SK-N-SH (cell line): ENCODE results near the gene GOPC. TPM values are rescaled to one million over a fixed set of nuclear protein-coding genes. Genes with fewer than 3 reads are reported as not detected.
"Not testable (repeated sequence)": the region's sequence is repeated elsewhere in the genome, so short reads cannot be mapped to it uniquely, and the experiment has no call there.

ENCODE experiments used
- CTCF ChIA-PET: fragments of 300-600, 350-600 bp; formaldehyde crosslinking; extraction: SDS; loops from one replicate; lab custom pipeline; 2021; lab: Yijun Ruan, JAX
- POLR2A ChIA-PET: fragments of 350-600 bp; sonication (Branson Sonifier 250); formaldehyde crosslinking; extraction: SDS; loops from one replicate; lab custom pipeline; 2020; ENCODE audit warnings: antibody characterized with exemption, inconsistent platforms; lab: Yijun Ruan, JAX
- DNase-seq: peaks from one replicate; pipeline ENCODE4 v3.0.0; 2012
- H2AFZ ChIP-seq: fragments of 200-600 bp; sonication (generic); 2 replicates; pipeline ENCODE4 v1.8.1; 2016; ENCODE audit warnings: antibody characterized with exemption, mild to moderate bottlenecking, low read depth
- H3F3A ChIP-seq: fragments of 200-600 bp; sonication (generic); replicated peaks from 2 replicates; pipeline ENCODE3; 2016; ENCODE audit warnings: antibody characterized with exemption, mild to moderate bottlenecking; ENCODE audit not compliant: insufficient read depth
- H3K27ac ChIP-seq, 2 experiments: fragments of 200-500 bp in 1 of 2; fragments of 200-600 bp in 1 of 2; sonication (Bioruptor generic) in 1 of 2; sonication (generic), shearing (Covaris generic) in 1 of 2; 2 replicates each; pipeline versions ENCODE4 v1.5.1 to v1.6.1; 2014 to 2016; ENCODE audit warnings: low read depth in 2 of 2, inconsistent platforms in 1 of 2, low read length in 1 of 2, mild to moderate bottlenecking in 1 of 2, mixed read lengths in 1 of 2
- H3K27me3 ChIP-seq: fragments of 200-600 bp; sonication (generic), shearing (Covaris generic); 2 replicates; pipeline ENCODE4 v1.6.1; 2016; ENCODE audit warnings: mixed run types; ENCODE audit not compliant: insufficient read depth
- H3K36me3 ChIP-seq, 2 experiments: fragments of 200-500 bp in 1 of 2; fragments of 200-600 bp in 1 of 2; sonication (Bioruptor generic) in 1 of 2; sonication (generic) in 1 of 2; replicated peaks in 1 of 2; 2 replicates each; pipeline versions ENCODE3 to v1.5.1; 2014 to 2016; ENCODE audit warnings: low read length in 1 of 2, mild to moderate bottlenecking in 1 of 2; ENCODE audit not compliant: insufficient read depth in 2 of 2, control insufficient read depth in 1 of 2
- H3K4me1 ChIP-seq, 2 experiments: fragments of 200-500 bp in 1 of 2; fragments of 200-600 bp in 1 of 2; sonication (Bioruptor generic) in 1 of 2; sonication (generic), shearing (Covaris generic) in 1 of 2; 2 replicates each; pipeline versions ENCODE4 v1.5.1 to v1.6.1; 2014 to 2016; ENCODE audit warnings: low read depth in 1 of 2, low read length in 1 of 2, mixed run types in 1 of 2; ENCODE audit not compliant: insufficient read depth in 2 of 2, control insufficient read depth in 1 of 2
- H3K4me2 ChIP-seq: fragments of 200-600 bp; sonication (generic), shearing (Covaris generic); 2 replicates; pipeline ENCODE4 v1.6.1; 2017; ENCODE audit warnings: mixed run types
- H3K4me3 ChIP-seq, 2 experiments: fragments of 200-500 bp in 1 of 2; fragments of 200-600 bp in 1 of 2; sonication (Bioruptor generic) in 1 of 2; sonication (generic), shearing (Covaris generic) in 1 of 2; 2 replicates each; pipeline versions ENCODE4 v1.5.1 to v1.8.1; 2014 to 2016; ENCODE audit warnings: low read depth in 2 of 2, inconsistent platforms in 1 of 2, low read length in 1 of 2, mild to moderate bottlenecking in 1 of 2, mixed read lengths in 1 of 2, moderate library complexity in 1 of 2
- H3K79me2 ChIP-seq: fragments of 200-600 bp; sonication (generic); 2 replicates; pipeline ENCODE4 v1.8.1; 2017; ENCODE audit warnings: mild to moderate bottlenecking; ENCODE audit not compliant: insufficient read depth
- H3K9ac ChIP-seq: fragments of 200-600 bp; sonication (generic); 2 replicates; pipeline ENCODE4 v1.6.1; 2017; ENCODE audit warnings: mixed run types
- H3K9me2 ChIP-seq: fragments of 200-600 bp; sonication (generic); 2 replicates; pipeline ENCODE4 v1.6.1; 2017; ENCODE audit warnings: mixed run types
- H3K9me3 ChIP-seq: fragments of 200-600 bp; sonication (generic); 2 replicates; pipeline ENCODE4 v1.6.1; 2017; ENCODE audit warnings: mixed run types, mild to moderate bottlenecking, moderate library complexity
- H4K20me1 ChIP-seq: fragments of 200-600 bp; sonication (generic); 2 replicates; pipeline ENCODE4 v1.6.1; 2017; ENCODE audit warnings: mild to moderate bottlenecking, mixed run types; ENCODE audit not compliant: insufficient read depth
- GATA2 ChIP-seq: sonication (generic); formaldehyde crosslinking; IDR thresholded peaks from 2 replicates; pipeline ENCODE4 v1.5.0; 2020; ENCODE audit warnings: mild to moderate bottlenecking, missing genetic modification reagents
- IRF3 ChIP-seq: fragments of 150-350 bp; IDR thresholded peaks from 2 replicates; pipeline ENCODE4 v1.6.1; 2016; ENCODE audit warnings: mild to moderate bottlenecking, low read depth, low read length
- MAX ChIP-seq: IDR thresholded peaks from 2 replicates; pipeline ENCODE4 v1.4.0; 2012; ENCODE audit warnings: low read depth
- POLR2AphosphoS5 ChIP-seq: IDR thresholded peaks from 2 replicates; pipeline ENCODE4 v1.6.1; 2012; ENCODE audit warnings: low read depth, low read length
- RCOR1 ChIP-seq: fragments of 150-350 bp; IDR thresholded peaks from 2 replicates; pipeline ENCODE4 v1.6.1; 2017; ENCODE audit warnings: antibody characterized with exemption, low read length
- REST ChIP-seq: IDR thresholded peaks from 2 replicates; pipeline ENCODE4 v1.6.1; 2012; ENCODE audit warnings: mild to moderate bottlenecking, low read depth, low read length, moderate library complexity
- RXRA ChIP-seq: IDR thresholded peaks from 2 replicates; pipeline ENCODE4 v1.4.0; 2012; ENCODE audit warnings: low read depth, mild to moderate bottlenecking, borderline replicate concordance
- TCF12 ChIP-seq: IDR thresholded peaks from 2 replicates; pipeline ENCODE4 v1.4.0; 2012
- WGBS: methylation state at CpG from one replicate; pipeline ENCODE4 v1.1.6; 2017; ENCODE audit warnings: low lambda C conversion rate; 5-methylcytosine and 5-hydroxymethylcytosine counted together
- polyA plus RNA-seq, 3 experiments: library from polyadenylated mRNA; depleted of rRNA; stranded (reverse); fragments of >200 nt; gene quantifications; 2 replicates each; pipeline ENCODE4 v1.2.3, GENCODE V29; 2012
- TF ChIP-seq, protein P1 (sequence below): IDR thresholded peaks from 2 replicates; pipeline ENCODE4; 2012
- TF ChIP-seq, protein P2 (sequence below): fragments of 150-350 bp; IDR thresholded peaks from 2 replicates; pipeline ENCODE4 v1.6.1; 2017; ENCODE audit warnings: antibody characterized with exemption, low read length, low read depth, borderline replicate concordance

Gene GOPC
- polyA plus RNA-seq, 1 of the 3 experiments (the other 2 are of a cell fraction), result 20.8 TPM

GRCh38 chr6:117602151-117602898, at the start of gene GOPC (continued):
- TF ChIP-seq GATA2 (CRISPR knock-in tag) (no peak), TCF12 (no peak), MAX (peak; percentile 90), IRF3 (no peak), RCOR1 (no peak), REST (no peak)

- H3K9me2 ChIP-seq, H3K79me2 ChIP-seq, H4K20me1 ChIP-seq, CTCF ChIA-PET, H3K9ac ChIP-seq, H3K4me2 ChIP-seq, H3K27ac ChIP-seq, DNase-seq, H3K27me3 ChIP-seq, H3K36me3 ChIP-seq, H3K4me3 ChIP-seq, H3K9me3 ChIP-seq, H2AFZ ChIP-seq, POLR2A ChIA-PET, H3K4me1 ChIP-seq, H3F3A ChIP-seq: not testable (repeated sequence)
- 79% methylated on average over 3 of the region's 3 CpGs for WGBS
Observed at GRCh38 chr6:117651984-117652383, 49.7 kb upstream of the GOPC start.

GRCh38 chr6:117642976-117643375, 40.7 kb upstream of the GOPC start:
- no peaks in the 10 kb centered on the region for H3K27me3 ChIP-seq
- H3K9me3 ChIP-seq, result no peaks in the 10 kb centered on the region
- no peaks in the 10 kb centered on the region for H3K4me1 ChIP-seq
- H3K4me2 ChIP-seq, result no peak overlapping the region
- no peak overlapping the region for H3K9ac ChIP-seq
- no peaks in the 10 kb centered on the region for H3K36me3 ChIP-seq
- no peaks in the 10 kb centered on the region for H3K79me2 ChIP-seq
- ChIA-PET CTCF (interaction anchor here (0.7 to 1.2 kb wide), 2 partner anchors 12 to 194 kb away, joined by 3 read pairs; no protein-coding TSS in a partner anchor), POLR2A (no interaction called here)
- no peaks in the 10 kb centered on the region for H3K9me2 ChIP-seq
- DNase-seq, result no peak
- no peak overlapping the region for H3K27ac ChIP-seq
- no peak for TF ChIP-seq POLR2AphosphoS5
- TF ChIP-seq, protein P1, sequence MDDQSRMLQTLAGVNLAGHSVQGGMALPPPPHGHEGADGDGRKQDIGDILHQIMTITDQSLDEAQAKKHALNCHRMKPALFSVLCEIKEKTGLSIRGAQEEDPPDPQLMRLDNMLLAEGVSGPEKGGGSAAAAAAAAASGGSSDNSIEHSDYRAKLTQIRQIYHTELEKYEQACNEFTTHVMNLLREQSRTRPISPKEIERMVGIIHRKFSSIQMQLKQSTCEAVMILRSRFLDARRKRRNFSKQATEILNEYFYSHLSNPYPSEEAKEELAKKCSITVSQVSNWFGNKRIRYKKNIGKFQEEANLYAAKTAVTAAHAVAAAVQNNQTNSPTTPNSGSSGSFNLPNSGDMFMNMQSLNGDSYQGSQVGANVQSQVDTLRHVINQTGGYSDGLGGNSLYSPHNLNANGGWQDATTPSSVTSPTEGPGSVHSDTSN, result no peak
- TF ChIP-seq, protein P2, sequence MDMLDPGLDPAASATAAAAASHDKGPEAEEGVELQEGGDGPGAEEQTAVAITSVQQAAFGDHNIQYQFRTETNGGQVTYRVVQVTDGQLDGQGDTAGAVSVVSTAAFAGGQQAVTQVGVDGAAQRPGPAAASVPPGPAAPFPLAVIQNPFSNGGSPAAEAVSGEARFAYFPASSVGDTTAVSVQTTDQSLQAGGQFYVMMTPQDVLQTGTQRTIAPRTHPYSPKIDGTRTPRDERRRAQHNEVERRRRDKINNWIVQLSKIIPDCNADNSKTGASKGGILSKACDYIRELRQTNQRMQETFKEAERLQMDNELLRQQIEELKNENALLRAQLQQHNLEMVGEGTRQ, result no peak
- no peak for TF ChIP-seq RXRA
- TF ChIP-seq GATA2 (CRISPR knock-in tag), result no peak
- H4K20me1 ChIP-seq, result no peaks in the 10 kb centered on the region
- H3F3A ChIP-seq, result no peaks in the 10 kb centered on the region
- no peak overlapping the region for H2AFZ ChIP-seq
- 57% methylated on average over 2 of the region's 2 CpGs for whole genome bisulfite sequencing
- H3K4me3 ChIP-seq, result no peak overlapping the region
